Measurements from ENCODE around the gene KCNJ5.

DNA sequence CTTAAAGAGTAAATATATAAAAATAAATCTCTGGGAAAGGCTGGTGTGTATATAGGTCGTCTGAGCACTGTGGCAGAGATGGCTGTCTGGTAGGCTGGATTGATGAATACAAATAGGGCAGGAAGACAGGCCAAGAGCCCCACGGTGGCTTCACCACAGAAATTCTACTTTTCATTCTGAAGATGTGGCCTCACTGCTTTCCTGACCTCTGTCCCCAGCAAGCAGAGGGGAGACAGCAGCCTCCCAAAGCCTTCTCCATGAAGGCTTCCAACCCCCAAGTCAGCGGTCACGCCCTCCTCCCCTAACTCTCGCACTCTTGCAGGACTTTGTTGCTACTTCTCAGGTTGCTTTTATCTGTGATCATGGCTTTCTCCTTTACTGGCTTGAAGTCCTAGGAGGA, 13.4 kb upstream of the KCNJ5 start:
- TF ChIP-seq CTCF (conservative IDR thresholded peaks at IDR 0.05; ENCODE audit: low read depth in 2 of 2) (no peak), REST (IDR thresholded peaks at IDR 0.05; ENCODE audit: unreplicated experiment) (no peak), NANOG (IDR thresholded peaks at IDR 0.05; ENCODE audit: borderline replicate concordance) (no peak), POLR2AphosphoS5 (IDR thresholded peaks at IDR 0.05; ENCODE audit: low read depth) (no peak), JUNB (IDR thresholded peaks at IDR 0.05; ENCODE audit: unreplicated experiment) (no peak), CREB1 (CRISPR knock-in tag; IDR thresholded peaks at IDR 0.05; ENCODE audit: low read depth) (no peak), EZH2phosphoT487 (IDR thresholded peaks at IDR 0.05; ENCODE audit: unreplicated experiment) (no peak), EZH2 (IDR thresholded peaks at IDR 0.05; ENCODE audit: low read depth, unreplicated experiment) (no peak), ZNF462 (CRISPR knock-in tag; IDR thresholded peaks at IDR 0.05) (no peak), ZNF331 (CRISPR knock-in tag; IDR thresholded peaks at IDR 0.05; ENCODE audit: low read depth) (no peak), STAT1 (IDR thresholded peaks at IDR 0.05; ENCODE audit: unreplicated experiment) (no peak)

Measured in GM23338 (cell line).